Thyroid gland (tissue), 4 donors: ENCODE measurements around the gene CCDC14. TPM values are rescaled to one million over a fixed set of nuclear protein-coding genes. Genes with fewer than 3 reads are reported as not detected.

Experiments used
- DNase-seq, 2 donors: peaks; one replicate each; pipeline ENCODE4 v3.0.0-alpha.2; 2019
- H3K27ac ChIP-seq, 3 donors: fragments of 200-600 bp; sonication (generic); 1 replicate in 2 of 3; 2 replicates in 1 of 3; pipeline ENCODE4 v1.5.1; 2016 to 2019; ENCODE audit warnings: mild to moderate bottlenecking in 1 of 3, moderate library complexity in 1 of 3
- H3K27me3 ChIP-seq: fragments of 200-600 bp; sonication (generic); one replicate; pipeline ENCODE4 v1.5.1; 2019
- H3K36me3 ChIP-seq, 2 donors: fragments of 200-600 bp; sonication (generic); one replicate each; pipeline ENCODE4 v1.5.1; 2016 to 2019
- H3K4me1 ChIP-seq, 2 donors: fragments of 200-600 bp; sonication (generic); one replicate each; pipeline ENCODE4 v1.5.1; 2017 to 2019
- H3K4me3 ChIP-seq, 3 donors: fragments of 200-600 bp; sonication (generic); replicated peaks in 1 of 3; 1 replicate in 2 of 3; 2 replicates in 1 of 3; pipeline ENCODE4 v1.5.1; 2016; ENCODE audit warnings: mild to moderate bottlenecking in 1 of 3
- H3K9me3 ChIP-seq: fragments of 200-600 bp; sonication (generic); one replicate; pipeline ENCODE4 v1.5.1; 2017
- POLR2A ChIP-seq, 2 donors: fragments of 450-650 bp; IDR thresholded peaks; one replicate each; pipeline ENCODE4 v1.6.1; 2017; ENCODE audit warnings: antibody characterized with exemption in 2 of 2, mild to moderate bottlenecking in 2 of 2, moderate library complexity in 1 of 2
- WGBS, 2 donors: methylation state at CpG; one replicate each; pipeline ENCODE4 v1.1.5; 2017; 5-methylcytosine and 5-hydroxymethylcytosine counted together
- intact Hi-C: fragments of 100-400 bp; cut with DNase I; formaldehyde crosslinking; loops from one replicate; pipeline ENCODE4 v1.15.1; 2023
- total RNA-seq, 4 donors: library from RNA; depleted of rRNA; stranded (reverse); fragments of >200 nt; gene quantifications; one replicate each; pipeline ENCODE4 v1.2.3, GENCODE V29; 2016
- TF ChIP-seq, protein P1 (sequence below), 6 experiments: fragments of 200-600 bp in 3 of 6; fragments of 450-650 bp in 3 of 6; sonication (generic) in 3 of 6; IDR thresholded peaks; one replicate each; pipeline ENCODE4 v1.5.1; 2016 to 2019; ENCODE audit warnings: antibody characterized with exemption in 6 of 6, mild to moderate bottlenecking in 2 of 6, inconsistent platforms in 1 of 6, moderate library complexity in 1 of 6

The CCDC14 gene
- total RNA-seq, 4 donors from 2014 or later = 22.2 to 46.6 (median 30.9) TPM

DNA sequence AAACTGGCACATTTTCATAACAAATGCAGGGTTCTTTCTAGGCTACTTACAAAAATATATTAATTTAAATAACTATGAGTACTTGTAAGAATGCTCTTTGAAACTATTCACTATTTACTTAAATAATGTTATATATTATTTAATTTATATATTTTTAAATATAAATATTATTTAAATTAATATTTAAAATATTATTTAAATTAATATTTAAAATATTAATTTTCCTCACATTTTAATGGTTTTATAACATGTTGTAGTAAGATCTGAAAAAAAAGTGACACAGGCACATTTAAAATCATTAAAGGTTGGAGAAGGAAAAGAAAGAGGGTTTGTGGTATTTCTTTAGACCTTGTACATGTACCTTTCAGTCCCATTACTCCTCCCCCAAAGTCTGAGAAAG is 34.6 kb downstream of the CCDC14 start:
- DNase-seq = no peak
- intact Hi-C loops = no loop called here
- peaks cover 0 to 4% of the 10 kb centered on the region in 2 donors for H3K36me3 ChIP-seq
- H3K9me3 ChIP-seq = no peaks in the 10 kb centered on the region
- TF ChIP-seq, protein P1, sequence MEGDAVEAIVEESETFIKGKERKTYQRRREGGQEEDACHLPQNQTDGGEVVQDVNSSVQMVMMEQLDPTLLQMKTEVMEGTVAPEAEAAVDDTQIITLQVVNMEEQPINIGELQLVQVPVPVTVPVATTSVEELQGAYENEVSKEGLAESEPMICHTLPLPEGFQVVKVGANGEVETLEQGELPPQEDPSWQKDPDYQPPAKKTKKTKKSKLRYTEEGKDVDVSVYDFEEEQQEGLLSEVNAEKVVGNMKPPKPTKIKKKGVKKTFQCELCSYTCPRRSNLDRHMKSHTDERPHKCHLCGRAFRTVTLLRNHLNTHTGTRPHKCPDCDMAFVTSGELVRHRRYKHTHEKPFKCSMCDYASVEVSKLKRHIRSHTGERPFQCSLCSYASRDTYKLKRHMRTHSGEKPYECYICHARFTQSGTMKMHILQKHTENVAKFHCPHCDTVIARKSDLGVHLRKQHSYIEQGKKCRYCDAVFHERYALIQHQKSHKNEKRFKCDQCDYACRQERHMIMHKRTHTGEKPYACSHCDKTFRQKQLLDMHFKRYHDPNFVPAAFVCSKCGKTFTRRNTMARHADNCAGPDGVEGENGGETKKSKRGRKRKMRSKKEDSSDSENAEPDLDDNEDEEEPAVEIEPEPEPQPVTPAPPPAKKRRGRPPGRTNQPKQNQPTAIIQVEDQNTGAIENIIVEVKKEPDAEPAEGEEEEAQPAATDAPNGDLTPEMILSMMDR (IDR thresholded peaks at IDR 0.05) = no peak
- TF ChIP-seq POLR2A (IDR thresholded peaks at IDR 0.05) = no peak
- H3K4me3 ChIP-seq = no peak overlapping the region
- H3K4me1 ChIP-seq = no peaks in the 10 kb centered on the region
- H3K27me3 ChIP-seq = no peaks in the 10 kb centered on the region
- H3K27ac ChIP-seq = no peak overlapping the region

DNA sequence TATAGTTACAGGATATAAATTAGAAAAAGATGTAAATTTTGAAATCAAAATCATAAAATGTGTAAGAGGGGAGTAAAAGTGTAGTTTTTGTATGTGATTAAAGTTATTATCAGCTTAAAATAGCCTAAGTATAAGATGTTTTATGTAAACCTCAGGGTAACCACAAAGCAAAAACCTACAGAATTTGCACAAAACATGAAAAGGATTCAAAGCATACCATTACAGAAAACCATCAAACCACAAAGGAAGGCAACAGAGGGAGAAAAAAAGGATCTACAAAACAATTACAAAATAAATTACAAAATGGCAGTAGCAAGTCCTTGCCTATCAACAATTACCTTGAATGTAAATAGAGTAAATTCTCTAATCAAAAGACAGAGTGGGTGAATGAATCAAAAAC is 40.2 kb downstream of the CCDC14 start:
- no peak for TF ChIP-seq POLR2A (IDR thresholded peaks at IDR 0.05)
- TF ChIP-seq, protein P1 (IDR thresholded peaks at IDR 0.05) = no peak
- H3K27me3 ChIP-seq = no peaks in the 10 kb centered on the region
- H3K4me3 ChIP-seq = no peak overlapping the region
- H3K4me1 ChIP-seq = no peaks in the 10 kb centered on the region
- H3K36me3 ChIP-seq = no peaks in the 10 kb centered on the region
- H3K9me3 ChIP-seq = no peaks in the 10 kb centered on the region
- no peak overlapping the region for H3K27ac ChIP-seq
- intact Hi-C loops = no loop called here
- no peak for DNase-seq

- TF ChIP-seq, protein P1 (IDR thresholded peaks at IDR 0.05) = no peak
- no peak for TF ChIP-seq POLR2A (IDR thresholded peaks at IDR 0.05)
- Histone ChIP-seq H3K27me3 (no peaks in the 10 kb centered on the region), H3K9me3 (no peaks in the 10 kb centered on the region), H3K36me3 (no peaks in the 10 kb centered on the region), H3K27ac (no peak overlapping the region), H3K4me1 (no peaks in the 10 kb centered on the region), H3K4me3 (no peak overlapping the region)
- DNase-seq = no peak
- intact Hi-C loops = no loop called here
- WGBS, 2 donors = 96 to 98% methylated on average over 1 of the region's 1 CpG
Observed at GRCh38 chr3:123920383-123920782, 40.6 kb downstream of the CCDC14 start.

DNA sequence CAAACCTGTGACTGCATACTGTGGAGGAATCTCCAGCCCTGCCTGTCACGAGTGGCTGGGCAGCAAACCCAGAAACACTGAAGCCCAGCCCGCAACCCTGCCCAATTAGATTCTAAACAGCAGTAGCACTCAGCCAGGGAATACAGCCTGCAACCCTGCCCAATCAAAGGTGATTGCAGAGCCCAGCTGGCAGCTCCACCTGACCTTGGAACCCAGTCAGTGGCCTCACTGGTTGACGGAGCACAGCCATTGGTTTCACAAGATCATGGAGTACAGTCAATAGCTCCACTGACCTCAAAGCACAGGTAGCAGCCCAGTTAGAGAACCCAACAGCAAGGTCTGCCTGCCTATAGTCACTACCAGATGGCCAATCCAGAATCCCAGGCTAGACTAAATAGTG is 41.7 kb downstream of the CCDC14 start:
- Histone ChIP-seq H3K4me3 (no peak overlapping the region), H3K36me3 (no peaks in the 10 kb centered on the region), H3K4me1 (no peaks in the 10 kb centered on the region), H3K27ac (no peak overlapping the region), H3K9me3 (no peaks in the 10 kb centered on the region), H3K27me3 (no peaks in the 10 kb centered on the region)
- WGBS, 2 donors = 94 to 100% methylated on average over 3 of the region's 3 CpGs
- DNase-seq = no peak
- intact Hi-C loops = no loop called here
- no peak for TF ChIP-seq POLR2A (IDR thresholded peaks at IDR 0.05)
- TF ChIP-seq, protein P1 (IDR thresholded peaks at IDR 0.05) = no peak

GRCh38 chr3:123914829-123915228 is 46.2 kb downstream of the CCDC14 start:
- Histone ChIP-seq H3K9me3 (no peaks in the 10 kb centered on the region), H3K4me3 (no peak overlapping the region), H3K27ac (no peak overlapping the region), H3K27me3 (no peaks in the 10 kb centered on the region), H3K4me1 (no peaks in the 10 kb centered on the region), H3K36me3 (no peaks in the 10 kb centered on the region)
- intact Hi-C loops = no loop called here
- TF ChIP-seq, protein P1 (IDR thresholded peaks at IDR 0.05) = no peak
- no peak for TF ChIP-seq POLR2A (IDR thresholded peaks at IDR 0.05)
- WGBS, 2 donors = 74 to 87% methylated on average over 5 of the region's 5 CpGs
- no peak for DNase-seq
